LNCaP clone FGC (cell line): ENCODE data around the gene ADAMTS16.

Source experiments
- DNase-seq: peaks from one replicate; pipeline ENCODE4 v3.0.0-alpha.2; 2011; ENCODE audit warnings: low read depth
- H3K4me3 ChIP-seq: 2 replicates; pipeline ENCODE4 v1.5.1; 2011; ENCODE audit warnings: mild to moderate bottlenecking, low read depth, low read length, control low read depth
- CTCF ChIP-seq: IDR thresholded peaks from 2 replicates; pipeline ENCODE4 v1.5.1; 2012; ENCODE audit warnings: mild to moderate bottlenecking; ENCODE audit not compliant: control insufficient read depth, insufficient read depth; ENCODE audit errors: extremely low read depth

The ADAMTS16 gene

GRCh38 chr5:5144441-5144840 lies 4.3 kb downstream of the ADAMTS16 start:
- no peak for TF ChIP-seq CTCF
- no peak overlapping the region for H3K4me3 ChIP-seq
- DNase-seq = no peak

GRCh38 chr5:5145651-5146529 lies 5.8 kb downstream of the ADAMTS16 start:
- no peak overlapping the region for H3K4me3 ChIP-seq
- no peak for TF ChIP-seq CTCF
- DNase-seq = no peak

DNA sequence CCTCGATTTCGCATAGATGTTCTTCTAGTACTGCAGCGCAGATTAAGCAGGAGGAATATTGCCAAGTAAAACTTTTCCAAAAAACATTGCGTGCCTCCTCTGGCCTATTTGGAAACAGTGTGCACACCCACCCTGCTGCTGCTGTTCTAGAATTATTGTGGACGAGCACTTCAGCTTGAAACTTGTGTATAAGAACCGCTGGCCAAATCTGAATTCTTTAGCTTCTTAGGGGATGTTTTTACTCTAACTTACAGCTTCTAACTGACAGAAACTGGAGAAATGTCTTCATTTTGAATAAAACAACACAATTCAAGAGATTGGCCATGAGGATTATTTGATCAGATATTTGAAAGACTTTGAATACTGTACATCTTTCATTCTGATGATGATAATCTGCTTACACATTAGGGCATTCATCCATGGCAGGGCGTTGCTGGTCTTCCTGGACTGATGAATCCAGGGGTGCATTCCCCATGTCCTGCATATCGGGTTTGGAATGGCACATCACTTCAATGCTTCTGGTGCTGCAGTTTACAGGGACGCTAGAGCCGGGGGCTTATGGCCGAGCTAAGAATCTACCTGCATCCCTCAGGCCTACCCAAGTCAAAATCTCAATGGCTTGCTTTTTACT lies 6.5 kb downstream of the ADAMTS16 start:
- no peak overlapping the region for H3K4me3 ChIP-seq
- TF ChIP-seq CTCF = no peak
- no peak for DNase-seq

DNA sequence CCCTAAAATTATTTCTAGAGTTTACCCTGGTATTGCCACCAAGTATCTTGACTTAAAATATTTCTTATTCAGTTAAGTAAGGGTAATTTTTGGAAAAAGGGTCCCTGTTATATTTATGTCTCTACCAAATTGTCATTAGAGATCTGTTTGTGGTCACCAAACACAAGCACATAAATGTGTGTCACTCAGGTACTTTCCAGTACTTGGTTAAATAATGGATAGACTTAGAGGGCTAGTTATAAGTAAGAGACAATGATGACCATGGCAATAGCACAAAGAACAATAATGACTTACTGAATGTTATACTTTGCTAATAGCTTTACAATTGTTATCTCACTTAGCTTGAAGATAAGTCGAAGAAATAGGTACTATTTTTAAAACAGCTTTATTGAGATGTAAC lies 9.0 kb downstream of the ADAMTS16 start:
- DNase-seq = no peak

DNA sequence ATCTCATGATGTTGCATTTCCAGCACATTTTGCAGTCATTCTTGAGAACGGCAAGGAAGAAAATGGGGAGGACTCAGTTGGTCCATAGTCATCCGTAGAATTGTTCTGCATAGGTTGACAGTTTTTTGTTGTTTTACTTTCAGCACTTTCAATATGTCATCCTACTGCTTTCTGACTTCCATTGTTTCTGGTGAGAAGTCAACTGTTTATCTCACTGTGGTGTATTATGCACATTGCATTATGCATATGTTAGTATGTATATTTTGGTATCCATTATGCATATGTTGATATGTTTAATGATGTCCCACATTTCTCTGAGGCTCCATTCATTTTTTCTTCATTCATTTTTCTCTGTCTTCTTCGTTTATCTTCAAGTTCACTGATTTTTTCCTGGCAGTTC lies 10.5 kb downstream of the ADAMTS16 start:
- no peak overlapping the region for H3K4me3 ChIP-seq
- no peak for DNase-seq
- no peak for TF ChIP-seq CTCF

More for the DNA sequence above, 9.0 kb downstream of the ADAMTS16 start:
- H3K4me3 ChIP-seq = no peak overlapping the region
- no peak for TF ChIP-seq CTCF

GRCh38 chr5:5154733-5155132 lies 14.6 kb downstream of the ADAMTS16 start:
- TF ChIP-seq CTCF = no peak
- H3K4me3 ChIP-seq = no peak overlapping the region
- no peak for DNase-seq
